ENCODE measurements around the gene MYNN. TPM values are rescaled to one million over a fixed set of nuclear protein-coding genes. Genes with fewer than 3 reads are reported as not detected.

MYNN gene
- total RNA-seq, 1 experiment from 2014 or later, result 20.5 TPM

GRCh38 chr3:169750665-169751064 is 22.5 kb upstream of the MYNN start:
- Histone ChIP-seq H3K36me3 (ENCODE audit: insufficient read depth, low read length, poor library complexity, severe bottlenecking) (no peaks in the 10 kb centered on the region), H3K27ac (ENCODE audit: low read depth, low read length, poor library complexity, severe bottlenecking) (no peak overlapping the region), H3K27me3 (replicated peaks; ENCODE audit: insufficient read depth, low read depth, low read length, poor library complexity) (peaks cover 68% of the 10 kb centered on the region), H3K9me3 (ENCODE audit: low read depth, low read length, poor library complexity, severe bottlenecking) (no peaks in the 10 kb centered on the region), H3K4me3 (ENCODE audit: low read depth, low read length, poor library complexity, severe bottlenecking) (no peak overlapping the region), H3K4me1 (ENCODE audit: insufficient read depth, low read length, poor library complexity, severe bottlenecking) (no peaks in the 10 kb centered on the region)
- BruUV-seq (replicated peaks), result no TSS peak
- POLR2A ChIA-PET (ENCODE audit: low non-redundant PET), result no interaction called here
- intact Hi-C loops (cut with micrococcal nuclease; ENCODE audit: unreplicated experiment), result no loop called here
- TF ChIP-seq EZH2 (IDR thresholded peaks at IDR 0.05; ENCODE audit: borderline replicate concordance, low read depth, low read length, poor library complexity, severe bottlenecking), result no peak
- no peak for TF ChIP-seq CTCF (conservative IDR thresholded peaks at IDR 0.05; ENCODE audit: low read depth, low read length)
- no peak for DNase-seq (ENCODE audit: low spot score)
- CTCF ChIA-PET, result no interaction called here

DNA sequence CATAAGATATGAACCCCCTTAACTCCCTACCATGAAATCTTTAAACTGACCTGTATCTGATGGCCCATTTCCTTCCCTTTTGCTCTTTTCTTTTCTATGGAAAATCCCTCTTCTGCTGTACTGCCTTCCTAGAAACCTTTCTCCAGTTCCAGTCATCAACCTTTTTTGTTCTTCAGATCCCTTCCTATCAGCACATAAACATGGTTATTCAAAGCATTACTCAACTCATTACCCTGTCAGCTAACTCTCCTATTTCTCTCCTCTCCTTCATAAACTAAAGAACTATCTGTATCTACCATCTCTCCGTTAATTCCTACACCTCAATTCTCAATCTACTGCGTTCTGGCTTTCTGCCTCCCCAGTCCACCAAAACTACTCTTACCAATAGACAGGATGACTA is 21.3 kb upstream of the MYNN start:
- no peaks in the 10 kb centered on the region for H3K36me3 ChIP-seq (ENCODE audit: insufficient read depth, low read length, poor library complexity, severe bottlenecking)
- BruUV-seq (replicated peaks), result no TSS peak
- intact Hi-C loops (cut with micrococcal nuclease; ENCODE audit: unreplicated experiment), result no loop called here
- no peaks in the 10 kb centered on the region for H3K4me1 ChIP-seq (ENCODE audit: insufficient read depth, low read length, poor library complexity, severe bottlenecking)
- CTCF ChIA-PET, result no interaction called here
- POLR2A ChIA-PET (ENCODE audit: low non-redundant PET), result no interaction called here
- H3K4me3 ChIP-seq (ENCODE audit: low read depth, low read length, poor library complexity, severe bottlenecking), result no peak overlapping the region
- TF ChIP-seq EZH2 (IDR thresholded peaks at IDR 0.05; ENCODE audit: borderline replicate concordance, low read depth, low read length, poor library complexity, severe bottlenecking), result no peak
- TF ChIP-seq CTCF (conservative IDR thresholded peaks at IDR 0.05; ENCODE audit: low read depth, low read length), result no peak
- H3K27ac ChIP-seq (ENCODE audit: low read depth, low read length, poor library complexity, severe bottlenecking), result no peak overlapping the region
- peaks cover 64% of the 10 kb centered on the region for H3K27me3 ChIP-seq (replicated peaks; ENCODE audit: insufficient read depth, low read depth, low read length, poor library complexity)
- no peak for DNase-seq (ENCODE audit: low spot score)
- no peaks in the 10 kb centered on the region for H3K9me3 ChIP-seq (ENCODE audit: low read depth, low read length, poor library complexity, severe bottlenecking)

GRCh38 chr3:169754711-169755110 is 18.5 kb upstream of the MYNN start:
- H3K27me3 ChIP-seq (replicated peaks; ENCODE audit: insufficient read depth, low read depth, low read length, poor library complexity), result peaks cover 36% of the 10 kb centered on the region
- no peaks in the 10 kb centered on the region for H3K36me3 ChIP-seq (ENCODE audit: insufficient read depth, low read length, poor library complexity, severe bottlenecking)
- TF ChIP-seq CTCF (conservative IDR thresholded peaks at IDR 0.05; ENCODE audit: low read depth, low read length) (no peak), EZH2 (IDR thresholded peaks at IDR 0.05; ENCODE audit: borderline replicate concordance, low read depth, low read length, poor library complexity, severe bottlenecking) (no peak)
- H3K4me3 ChIP-seq (ENCODE audit: low read depth, low read length, poor library complexity, severe bottlenecking), result no peak overlapping the region
- CTCF ChIA-PET, result no interaction called here
- POLR2A ChIA-PET (ENCODE audit: low non-redundant PET), result no interaction called here
- no peak for DNase-seq (ENCODE audit: low spot score)
- intact Hi-C loops (cut with micrococcal nuclease; ENCODE audit: unreplicated experiment), result no loop called here
- no peak overlapping the region for H3K27ac ChIP-seq (ENCODE audit: low read depth, low read length, poor library complexity, severe bottlenecking)
- no TSS peak for BruUV-seq (replicated peaks)
- H3K9me3 ChIP-seq (ENCODE audit: low read depth, low read length, poor library complexity, severe bottlenecking), result no peaks in the 10 kb centered on the region
- no peaks in the 10 kb centered on the region for H3K4me1 ChIP-seq (ENCODE audit: insufficient read depth, low read length, poor library complexity, severe bottlenecking)

Measured in A673 (cell line).